ENCODE results near the gene BDKRB2. TPM values are rescaled to one million over a fixed set of nuclear protein-coding genes. Genes with fewer than 3 reads are reported as not detected.

Gene BDKRB2
- polyA plus RNA-seq, 1 donor from 2014 or later: not detected

DNA sequence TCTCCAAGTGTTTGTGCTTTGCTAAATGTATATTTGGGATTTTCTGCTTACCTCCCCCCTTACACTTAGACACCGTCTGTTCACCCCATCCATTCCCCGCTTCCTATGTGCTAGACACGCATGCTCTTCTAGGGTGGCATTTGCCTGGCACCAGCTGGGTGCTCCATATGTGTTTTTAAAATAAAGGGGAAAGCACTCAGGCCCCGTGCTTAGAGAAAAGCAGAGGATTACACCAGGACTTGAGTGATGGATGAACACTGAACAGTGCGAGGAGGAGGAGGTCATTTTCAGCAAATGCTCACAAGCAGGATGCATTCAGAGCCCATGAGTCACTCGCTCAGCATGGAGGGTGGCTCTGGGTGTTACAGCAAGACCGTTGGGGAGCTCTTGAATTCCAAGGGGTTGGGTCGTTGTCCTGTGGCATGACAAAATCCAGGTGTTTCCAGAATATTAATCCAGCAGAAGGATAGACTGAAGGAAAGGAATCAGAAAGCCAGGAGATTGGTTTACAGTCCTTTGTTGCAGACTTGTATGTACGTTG is 48.4 kb downstream of the BDKRB2 start:
- Histone ChIP-seq H3K27me3 (ENCODE audit: insufficient read depth, low read depth, low read length) (no peaks in the 10 kb centered on the region), H3K4me2 (ENCODE audit: low read length) (no peak overlapping the region), H3F3A (ENCODE audit: insufficient read depth, low read length, poor library complexity, severe bottlenecking) (no peaks in the 10 kb centered on the region)

DNA sequence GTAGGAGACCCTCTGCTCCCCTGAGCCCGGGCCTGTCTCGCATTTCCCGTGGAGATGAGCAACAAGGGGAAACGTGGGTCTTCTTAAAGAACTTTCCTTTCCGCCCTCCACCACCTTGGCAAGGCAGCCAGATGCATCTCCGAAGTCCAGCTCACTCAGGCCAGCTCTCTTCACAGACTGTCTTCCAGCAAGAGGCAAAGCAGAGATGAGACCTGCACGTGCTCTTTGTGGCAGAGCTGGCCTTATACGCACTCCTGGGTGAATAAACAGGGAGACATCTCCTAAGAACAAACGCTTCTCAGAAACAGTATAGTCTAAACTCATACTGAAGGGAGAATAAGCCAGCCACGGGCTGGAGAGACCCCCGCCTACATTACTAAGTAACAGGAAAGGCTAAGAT is 50.0 kb downstream of the BDKRB2 start:
- H4K20me1 ChIP-seq (ENCODE audit: insufficient read depth): no peaks in the 10 kb centered on the region
- TF ChIP-seq SMC3 (conservative IDR thresholded peaks at IDR 0.05; ENCODE audit: poor library complexity) (no peak), EZH2 (IDR thresholded peaks at IDR 0.05; ENCODE audit: borderline replicate concordance, insufficient read depth, low read length, poor library complexity, severe bottlenecking) (no peak), TAF1 (IDR thresholded peaks at IDR 0.05; ENCODE audit: low read depth) (no peak), EP300 (conservative IDR thresholded peaks at IDR 0.05; ENCODE audit: poor library complexity, severe bottlenecking) (no peak)
- H3K4me3 ChIP-seq (ENCODE audit: low read length): no peak overlapping the region
- H3F3A ChIP-seq (ENCODE audit: insufficient read depth, low read length, poor library complexity, severe bottlenecking): no peaks in the 10 kb centered on the region
- no peaks in the 10 kb centered on the region for H3K36me3 ChIP-seq (ENCODE audit: insufficient read depth, low read length)
- H3K9me2 ChIP-seq (ENCODE audit: insufficient read depth, low read length): no peaks in the 10 kb centered on the region
- H3K9me3 ChIP-seq (ENCODE audit: low read length): no peaks in the 10 kb centered on the region
- no peaks in the 10 kb centered on the region for H3K27me3 ChIP-seq (ENCODE audit: insufficient read depth, low read depth, low read length)
- H2AFZ ChIP-seq (ENCODE audit: low read depth, low read length): no peak overlapping the region
- H3K9ac ChIP-seq (ENCODE audit: low read length): no peak overlapping the region
- no peak overlapping the region for H3K4me2 ChIP-seq (ENCODE audit: low read length)
- H3K27ac ChIP-seq (ENCODE audit: low read length): no peak overlapping the region
- H3K79me2 ChIP-seq (replicated peaks; ENCODE audit: insufficient read depth, low read length): no peaks in the 10 kb centered on the region

More for the DNA sequence above, 48.4 kb downstream of the BDKRB2 start:
- H3K9ac ChIP-seq (ENCODE audit: low read length): no peak overlapping the region
- H3K79me2 ChIP-seq (replicated peaks; ENCODE audit: insufficient read depth, low read length): no peaks in the 10 kb centered on the region
- no peaks in the 10 kb centered on the region for H3K36me3 ChIP-seq (ENCODE audit: insufficient read depth, low read length)
- TF ChIP-seq EZH2 (IDR thresholded peaks at IDR 0.05; ENCODE audit: borderline replicate concordance, insufficient read depth, low read length, poor library complexity, severe bottlenecking): no peak
- no peak for TF ChIP-seq POLR2AphosphoS5 (IDR thresholded peaks at IDR 0.05)
- no peak for TF ChIP-seq EP300 (conservative IDR thresholded peaks at IDR 0.05; ENCODE audit: poor library complexity, severe bottlenecking)
- TF ChIP-seq, protein P1, sequence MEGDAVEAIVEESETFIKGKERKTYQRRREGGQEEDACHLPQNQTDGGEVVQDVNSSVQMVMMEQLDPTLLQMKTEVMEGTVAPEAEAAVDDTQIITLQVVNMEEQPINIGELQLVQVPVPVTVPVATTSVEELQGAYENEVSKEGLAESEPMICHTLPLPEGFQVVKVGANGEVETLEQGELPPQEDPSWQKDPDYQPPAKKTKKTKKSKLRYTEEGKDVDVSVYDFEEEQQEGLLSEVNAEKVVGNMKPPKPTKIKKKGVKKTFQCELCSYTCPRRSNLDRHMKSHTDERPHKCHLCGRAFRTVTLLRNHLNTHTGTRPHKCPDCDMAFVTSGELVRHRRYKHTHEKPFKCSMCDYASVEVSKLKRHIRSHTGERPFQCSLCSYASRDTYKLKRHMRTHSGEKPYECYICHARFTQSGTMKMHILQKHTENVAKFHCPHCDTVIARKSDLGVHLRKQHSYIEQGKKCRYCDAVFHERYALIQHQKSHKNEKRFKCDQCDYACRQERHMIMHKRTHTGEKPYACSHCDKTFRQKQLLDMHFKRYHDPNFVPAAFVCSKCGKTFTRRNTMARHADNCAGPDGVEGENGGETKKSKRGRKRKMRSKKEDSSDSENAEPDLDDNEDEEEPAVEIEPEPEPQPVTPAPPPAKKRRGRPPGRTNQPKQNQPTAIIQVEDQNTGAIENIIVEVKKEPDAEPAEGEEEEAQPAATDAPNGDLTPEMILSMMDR (IDR thresholded peaks at IDR 0.05; ENCODE audit: poor library complexity, severe bottlenecking): no peak
- no peak for TF ChIP-seq SMC3 (conservative IDR thresholded peaks at IDR 0.05; ENCODE audit: poor library complexity)
- TF ChIP-seq, protein P2, sequence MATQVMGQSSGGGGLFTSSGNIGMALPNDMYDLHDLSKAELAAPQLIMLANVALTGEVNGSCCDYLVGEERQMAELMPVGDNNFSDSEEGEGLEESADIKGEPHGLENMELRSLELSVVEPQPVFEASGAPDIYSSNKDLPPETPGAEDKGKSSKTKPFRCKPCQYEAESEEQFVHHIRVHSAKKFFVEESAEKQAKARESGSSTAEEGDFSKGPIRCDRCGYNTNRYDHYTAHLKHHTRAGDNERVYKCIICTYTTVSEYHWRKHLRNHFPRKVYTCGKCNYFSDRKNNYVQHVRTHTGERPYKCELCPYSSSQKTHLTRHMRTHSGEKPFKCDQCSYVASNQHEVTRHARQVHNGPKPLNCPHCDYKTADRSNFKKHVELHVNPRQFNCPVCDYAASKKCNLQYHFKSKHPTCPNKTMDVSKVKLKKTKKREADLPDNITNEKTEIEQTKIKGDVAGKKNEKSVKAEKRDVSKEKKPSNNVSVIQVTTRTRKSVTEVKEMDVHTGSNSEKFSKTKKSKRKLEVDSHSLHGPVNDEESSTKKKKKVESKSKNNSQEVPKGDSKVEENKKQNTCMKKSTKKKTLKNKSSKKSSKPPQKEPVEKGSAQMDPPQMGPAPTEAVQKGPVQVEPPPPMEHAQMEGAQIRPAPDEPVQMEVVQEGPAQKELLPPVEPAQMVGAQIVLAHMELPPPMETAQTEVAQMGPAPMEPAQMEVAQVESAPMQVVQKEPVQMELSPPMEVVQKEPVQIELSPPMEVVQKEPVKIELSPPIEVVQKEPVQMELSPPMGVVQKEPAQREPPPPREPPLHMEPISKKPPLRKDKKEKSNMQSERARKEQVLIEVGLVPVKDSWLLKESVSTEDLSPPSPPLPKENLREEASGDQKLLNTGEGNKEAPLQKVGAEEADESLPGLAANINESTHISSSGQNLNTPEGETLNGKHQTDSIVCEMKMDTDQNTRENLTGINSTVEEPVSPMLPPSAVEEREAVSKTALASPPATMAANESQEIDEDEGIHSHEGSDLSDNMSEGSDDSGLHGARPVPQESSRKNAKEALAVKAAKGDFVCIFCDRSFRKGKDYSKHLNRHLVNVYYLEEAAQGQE (IDR thresholded peaks at IDR 0.05; ENCODE audit: borderline replicate concordance): no peak
- no peak for TF ChIP-seq MXI1 (conservative IDR thresholded peaks at IDR 0.05; ENCODE audit: poor library complexity, severe bottlenecking)
- no peak for TF ChIP-seq TAF1 (IDR thresholded peaks at IDR 0.05; ENCODE audit: low read depth)
- no peak for TF ChIP-seq RAD21 (conservative IDR thresholded peaks at IDR 0.05)
- H3K4me3 ChIP-seq (ENCODE audit: low read length): no peak overlapping the region
- H3K27ac ChIP-seq (ENCODE audit: low read length): no peak overlapping the region
- H3K9me2 ChIP-seq (ENCODE audit: insufficient read depth, low read length): no peaks in the 10 kb centered on the region
- H2AFZ ChIP-seq (ENCODE audit: low read depth, low read length): no peak overlapping the region
- H3K9me3 ChIP-seq (ENCODE audit: low read length): no peaks in the 10 kb centered on the region
- H4K20me1 ChIP-seq (ENCODE audit: insufficient read depth): no peaks in the 10 kb centered on the region
